OCI-LY3 (cell line): ENCODE data around the gene MOGAT3.

Experiments
- H2AFZ ChIP-seq: fragments of 200-600, 300-600 bp; shearing (Covaris generic); 2 replicates; pipeline ENCODE4 v1.6.0; 2014; ENCODE audit warnings: antibody characterized with exemption, low read depth, low read length
- H3K27ac ChIP-seq: fragments of 200-600, 300-600 bp; sonication (generic); 2 replicates; pipeline ENCODE4 v1.5.1; 2014; ENCODE audit warnings: mild to moderate bottlenecking, low read length, moderate library complexity, mixed read lengths
- H3K27me3 ChIP-seq: fragments of 200-600, 300-600 bp; sonication (generic); 2 replicates; pipeline ENCODE4 v1.6.1; 2014; ENCODE audit warnings: low read depth, low read length, mixed read lengths
- H3K36me3 ChIP-seq: fragments of 200-600, 300-600 bp; sonication (generic); replicated peaks from 2 replicates; pipeline ENCODE3; 2014; ENCODE audit warnings: low read depth, low read length, mixed read lengths
- H3K4me1 ChIP-seq: fragments of 300-600, 200-600 bp; sonication (generic); 2 replicates; pipeline ENCODE4 v1.6.1; 2014; ENCODE audit warnings: low read length, mixed read lengths
- H3K4me2 ChIP-seq: fragments of 200-600, 300-600 bp; sonication (generic); 2 replicates; pipeline ENCODE4 v1.6.1; 2014; ENCODE audit warnings: low read length, mixed read lengths
- H3K4me3 ChIP-seq: fragments of 300-600, 200-600 bp; sonication (generic); 2 replicates; pipeline ENCODE4 v1.5.1; 2014; ENCODE audit warnings: antibody characterized with exemption, mild to moderate bottlenecking, low read length, moderate library complexity
- H3K79me2 ChIP-seq: fragments of 300-600, 200-600 bp; shearing (Covaris generic); 2 replicates; pipeline ENCODE4 v1.6.1; 2014; ENCODE audit warnings: mild to moderate bottlenecking, low read length, mixed read lengths
- H3K9ac ChIP-seq: fragments of 300-600, 200-600 bp; shearing (Covaris generic); 2 replicates; pipeline ENCODE4 v1.6.0; 2014; ENCODE audit warnings: mild to moderate bottlenecking, low read length, moderate library complexity
- H3K9me3 ChIP-seq: fragments of 200-600, 300-600 bp; shearing (Covaris generic); 2 replicates; pipeline ENCODE4 v1.6.1; 2014; ENCODE audit warnings: low read length, mixed read lengths; ENCODE audit not compliant: insufficient read depth
- H4K20me1 ChIP-seq: fragments of 200-600, 300-600 bp; sonication (generic); 2 replicates; pipeline ENCODE4 v1.6.1; 2016; ENCODE audit warnings: low read length, mixed read lengths; ENCODE audit not compliant: insufficient read depth
- EZH2phosphoT487 ChIP-seq: fragments of 200-600 bp; shearing (Covaris generic); IDR thresholded peaks from 2 replicates; pipeline ENCODE4 v1.6.1; 2018; ENCODE audit warnings: antibody characterized with exemption, mixed run types, low read depth
- TF ChIP-seq, protein P1 (sequence below): fragments of 200-600, 300-600 bp; sonication (generic); IDR thresholded peaks from 2 replicates; pipeline ENCODE4 v1.5.1; 2014; ENCODE audit warnings: antibody characterized with exemption, low read length, low read depth

The MOGAT3 gene

DNA sequence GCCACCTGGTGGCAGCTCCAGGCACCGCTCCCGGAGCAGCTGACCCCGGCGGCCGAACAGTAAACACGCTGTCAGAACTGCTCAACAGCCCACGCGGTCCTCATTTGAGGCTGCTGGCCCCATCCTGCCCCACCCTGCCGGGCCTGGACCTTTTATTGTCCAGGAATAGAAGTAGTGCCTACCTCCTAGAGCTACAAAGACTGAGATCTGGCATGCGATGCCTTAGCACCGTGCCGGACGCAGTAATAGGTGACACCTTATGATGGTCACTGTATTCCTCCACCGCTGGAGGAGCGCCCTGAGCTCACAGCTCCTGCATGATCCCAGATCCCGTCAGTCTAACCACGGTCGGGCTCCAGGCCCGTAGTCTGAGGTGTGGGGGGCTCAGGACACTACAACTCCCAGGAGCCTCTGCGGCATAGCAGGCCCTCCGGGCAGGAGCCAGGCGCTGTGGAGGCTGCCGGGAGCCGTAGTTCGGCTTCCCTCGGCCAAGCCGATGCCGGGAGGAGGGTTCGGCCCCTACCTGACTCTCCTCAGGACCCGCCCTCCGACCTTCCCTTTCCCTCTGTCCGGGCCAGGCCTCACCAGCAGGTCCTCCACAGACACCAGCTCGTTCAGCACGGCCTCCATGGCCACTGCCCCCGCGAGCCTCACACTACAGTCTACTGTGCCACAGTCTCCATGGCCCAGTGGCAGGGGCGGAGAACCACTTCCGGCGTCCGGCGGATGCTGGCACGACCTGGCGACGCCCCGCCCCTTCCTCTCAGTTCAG, 43.7 kb upstream of the MOGAT3 start, which contains the start of gene FIS1:
Gene FIS1 (minus strand): TSS at position 707 of the 772 bp plus-strand sequence. CDS start 77 bp downstream, at position 630.
- Histone ChIP-seq H3K36me3 (peaks cover 17% of the 10 kb centered on the region), H2AFZ (no peak within 1 kb of the TSS; the same call in 1 of the 2 replicates), H3K9me3 (no peaks in the 10 kb centered on the region), H3K4me2 (peak within 1 kb of the TSS; percentile 89), H3K27ac (peak within 1 kb of the TSS; percentile 54), H3K4me1 (peaks cover 9% of the 10 kb centered on the region), H4K20me1 (0 out of 2 replicates have a peak, but pooled peaks cover 2% of the 10 kb centered on the region), H3K9ac (peak within 1 kb of the TSS; percentile 89), H3K27me3 (no peaks in the 10 kb centered on the region), H3K4me3 (peak within 1 kb of the TSS; percentile 96), H3K79me2 (peaks cover 71% of the 10 kb centered on the region)
- TF ChIP-seq, protein P1, sequence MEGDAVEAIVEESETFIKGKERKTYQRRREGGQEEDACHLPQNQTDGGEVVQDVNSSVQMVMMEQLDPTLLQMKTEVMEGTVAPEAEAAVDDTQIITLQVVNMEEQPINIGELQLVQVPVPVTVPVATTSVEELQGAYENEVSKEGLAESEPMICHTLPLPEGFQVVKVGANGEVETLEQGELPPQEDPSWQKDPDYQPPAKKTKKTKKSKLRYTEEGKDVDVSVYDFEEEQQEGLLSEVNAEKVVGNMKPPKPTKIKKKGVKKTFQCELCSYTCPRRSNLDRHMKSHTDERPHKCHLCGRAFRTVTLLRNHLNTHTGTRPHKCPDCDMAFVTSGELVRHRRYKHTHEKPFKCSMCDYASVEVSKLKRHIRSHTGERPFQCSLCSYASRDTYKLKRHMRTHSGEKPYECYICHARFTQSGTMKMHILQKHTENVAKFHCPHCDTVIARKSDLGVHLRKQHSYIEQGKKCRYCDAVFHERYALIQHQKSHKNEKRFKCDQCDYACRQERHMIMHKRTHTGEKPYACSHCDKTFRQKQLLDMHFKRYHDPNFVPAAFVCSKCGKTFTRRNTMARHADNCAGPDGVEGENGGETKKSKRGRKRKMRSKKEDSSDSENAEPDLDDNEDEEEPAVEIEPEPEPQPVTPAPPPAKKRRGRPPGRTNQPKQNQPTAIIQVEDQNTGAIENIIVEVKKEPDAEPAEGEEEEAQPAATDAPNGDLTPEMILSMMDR = peak; percentile 77
- no peak for TF ChIP-seq EZH2phosphoT487

GRCh38 chr7:101243646-101244374, 43.0 kb upstream of the MOGAT3 start:
- peak overlapping the region; percentile 89 for H3K9ac ChIP-seq
- no peaks in the 10 kb centered on the region for H3K27me3 ChIP-seq
- peak overlapping the region; percentile 96 for H3K4me3 ChIP-seq
- peaks cover 63% of the 10 kb centered on the region for H3K79me2 ChIP-seq
- TF ChIP-seq EZH2phosphoT487 = no peak
- TF ChIP-seq, protein P1 = no peak
- H3K4me1 ChIP-seq = peaks cover 9% of the 10 kb centered on the region
- peaks cover 13% of the 10 kb centered on the region for H3K36me3 ChIP-seq
- no peaks in the 10 kb centered on the region for H3K9me3 ChIP-seq
- no peak overlapping the region for H3K27ac ChIP-seq
- H4K20me1 ChIP-seq = 0 out of 2 replicates have a peak, but pooled peaks cover 2% of the 10 kb centered on the region
- peak overlapping the region; percentile 89 for H3K4me2 ChIP-seq
- H2AFZ ChIP-seq = no peak overlapping the region

DNA sequence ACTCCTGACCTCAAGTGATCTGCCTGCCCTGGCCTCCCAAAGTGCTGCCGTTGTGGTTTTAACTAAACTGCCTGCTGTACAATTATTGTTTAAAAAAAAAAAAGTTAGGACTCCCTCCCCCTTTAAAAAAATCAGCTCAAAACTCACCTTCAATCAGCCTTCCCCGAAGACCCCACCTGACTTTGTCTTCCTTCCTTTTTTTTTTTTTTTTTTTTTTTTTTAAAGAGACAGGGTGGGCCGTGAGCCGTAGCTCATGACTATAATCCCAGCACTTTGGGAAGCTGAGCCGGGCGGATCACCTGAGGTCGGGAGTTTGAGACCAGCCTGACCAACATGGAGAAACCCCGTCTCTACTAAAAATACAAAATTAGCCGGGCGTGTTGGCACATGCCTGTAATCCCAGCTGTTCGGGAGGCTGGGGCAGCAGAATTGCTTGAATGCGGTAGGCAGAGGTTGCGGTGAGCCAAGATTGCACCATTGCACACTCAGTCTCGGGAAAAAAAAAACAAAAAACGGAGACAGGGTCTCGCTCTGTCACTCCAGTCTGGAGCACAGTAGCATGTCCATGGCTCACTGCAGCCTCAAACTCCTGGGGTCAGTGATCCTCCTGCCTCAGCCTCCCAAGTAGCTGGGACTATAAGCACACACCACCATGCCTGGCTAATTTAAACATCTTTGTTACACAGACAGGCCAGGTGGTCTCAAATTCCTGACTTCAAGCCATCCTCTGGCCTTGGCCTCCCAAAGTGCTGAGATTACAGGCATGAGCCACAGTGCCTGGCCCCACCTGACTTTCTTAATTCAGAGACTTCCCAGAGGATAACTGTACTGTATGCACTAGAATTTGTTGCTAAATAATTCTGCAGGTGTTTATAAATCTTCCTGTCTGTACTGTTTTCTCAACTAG, 40.9 kb upstream of the MOGAT3 start:
- H3K4me3 ChIP-seq = no peak overlapping the region
- no peak for TF ChIP-seq EZH2phosphoT487
- TF ChIP-seq, protein P1 = no peak
- no peaks in the 10 kb centered on the region for H4K20me1 ChIP-seq
- H3K4me1 ChIP-seq = peaks cover 9% of the 10 kb centered on the region
- no peaks in the 10 kb centered on the region for H3K27me3 ChIP-seq
- no peaks in the 10 kb centered on the region for H3K9me3 ChIP-seq
- peaks cover 47% of the 10 kb centered on the region for H3K79me2 ChIP-seq
- H3K4me2 ChIP-seq = no peak overlapping the region
- H3K36me3 ChIP-seq = peaks cover 4% of the 10 kb centered on the region
- H3K9ac ChIP-seq = no peak overlapping the region
- H2AFZ ChIP-seq = no peak overlapping the region
- H3K27ac ChIP-seq = no peak overlapping the region
